ENCODE data around the gene CARD6. TPM values are rescaled to one million over a fixed set of nuclear protein-coding genes. Genes with fewer than 3 reads are reported as not detected.
A peak's percentile ranks its signal among the peaks of the same experiment; 100 is the strongest.

Gene CARD6
- total and polyA plus RNA-seq, 9 of the 15 experiments (the other 6 are each of a cell fraction or from before 2014, with no cell fraction given) = 3.5 to 8.3 (median 5.9) TPM

DNA sequence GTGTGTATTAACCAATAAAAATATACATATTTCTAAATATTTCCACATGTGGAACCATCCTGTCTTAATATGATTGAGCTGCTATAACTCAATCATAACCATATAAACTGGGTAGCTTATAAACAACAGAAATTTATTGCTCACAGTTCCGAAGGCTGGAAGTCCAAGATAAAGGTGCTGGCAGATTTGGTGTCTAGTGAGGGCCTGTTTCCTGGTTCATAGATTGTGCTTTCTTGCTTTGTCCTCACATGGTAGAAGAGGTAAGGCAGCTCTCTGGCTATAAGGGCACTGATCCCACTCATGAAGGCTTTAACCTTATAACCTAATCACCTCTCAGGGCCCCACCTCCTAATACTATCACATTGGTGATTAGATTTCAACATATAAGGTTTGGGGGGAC lies 29.0 kb upstream of the CARD6 start:
- H3K4me3 ChIP-seq = no peak overlapping the region
- H3K4me1 ChIP-seq (replicated peaks in 1 of 2; ENCODE audit: control insufficient read depth in 2 of 2, insufficient read depth in 2 of 2, low read length in 2 of 2) = peaks cover 13 to 16% of the 10 kb centered on the region in 2 experiments
- ATAC-seq (peak; percentile 63), DNase-seq (ENCODE audit: extremely low read depth in 1 of 4, low spot score in 3 of 4) (peak in 1 of 4 experiments; percentile 48), FAIRE-seq (peak; percentile 65)
- WGBS (ENCODE audit: insufficient coverage, low coverage, missing lambda C conversion rate) = 4% methylated on average over 1 of the region's 1 CpG
- BruUV-seq (replicated peaks) = no TSS peak
- H3K27ac ChIP-seq (ENCODE audit: extremely low read depth, low read depth, low read length) = peak overlapping the region; percentile 15; the same call in 1 of the 3 replicates
- no peaks in the 10 kb centered on the region for H3K79me2 ChIP-seq (ENCODE audit: control insufficient read depth, insufficient read depth, low read length)
- H3K36me3 ChIP-seq (ENCODE audit: control insufficient read depth, insufficient read depth, low read length) = no peaks in the 10 kb centered on the region
- H3K27me3 ChIP-seq (ENCODE audit: control insufficient read depth in 2 of 2, insufficient read depth in 2 of 2, low read length in 2 of 2) = no peaks in the 10 kb centered on the region
- no peaks in the 10 kb centered on the region for H3K9me3 ChIP-seq (replicated peaks; ENCODE audit: control insufficient read depth, insufficient read depth, low read depth, low read length)
- H2AFZ ChIP-seq (ENCODE audit: low read depth, low read length) = peak overlapping the region; percentile 2; the same call in 1 of the 2 replicates
- intact Hi-C loops (cut with micrococcal nuclease) (no loop called here), in situ Hi-C loops (cut with MboI) (no loop called here)
- H3K4me2 ChIP-seq (ENCODE audit: insufficient read depth, low read length) = no peak overlapping the region
- CTCF ChIA-PET (ENCODE audit: low intra/inter-chr PET ratio) = no interaction called here
- no peaks in the 10 kb centered on the region for H3K9me1 ChIP-seq (ENCODE audit: control insufficient read depth, insufficient read depth, low read length)
- no peak for TF ChIP-seq SP2 (IDR thresholded peaks at IDR 0.05; ENCODE audit: extremely low read depth, low read depth, low read length, poor library complexity, severe bottlenecking)
- TF ChIP-seq CBFA2T3 (IDR thresholded peaks at IDR 0.05) = peak; percentile 79
- TF ChIP-seq, protein P1, sequence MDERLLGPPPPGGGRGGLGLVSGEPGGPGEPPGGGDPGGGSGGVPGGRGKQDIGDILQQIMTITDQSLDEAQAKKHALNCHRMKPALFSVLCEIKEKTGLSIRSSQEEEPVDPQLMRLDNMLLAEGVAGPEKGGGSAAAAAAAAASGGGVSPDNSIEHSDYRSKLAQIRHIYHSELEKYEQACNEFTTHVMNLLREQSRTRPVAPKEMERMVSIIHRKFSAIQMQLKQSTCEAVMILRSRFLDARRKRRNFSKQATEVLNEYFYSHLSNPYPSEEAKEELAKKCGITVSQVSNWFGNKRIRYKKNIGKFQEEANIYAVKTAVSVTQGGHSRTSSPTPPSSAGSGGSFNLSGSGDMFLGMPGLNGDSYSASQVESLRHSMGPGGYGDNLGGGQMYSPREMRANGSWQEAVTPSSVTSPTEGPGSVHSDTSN (CRISPR knock-in tag; IDR thresholded peaks at IDR 0.05; ENCODE audit: low read depth) = no peak
- TF ChIP-seq, protein P1 (tag; conservative IDR thresholded peaks at IDR 0.05; ENCODE audit: low read depth) = peak; percentile 60
- TF ChIP-seq KDM1A (IDR thresholded peaks at IDR 0.05) = peak in 1 of 2 experiments; percentile 41; a peak in 1 of 4 replicates
- peak; percentile 60 for TF ChIP-seq ARID1B (IDR thresholded peaks at IDR 0.05)
- TF ChIP-seq FUS (optimal IDR thresholded peaks at IDR 0.05; ENCODE audit: low read depth, low read length) = no peak
- TF ChIP-seq CBFA2T2 (conservative IDR thresholded peaks at IDR 0.05) = peak; percentile 33
- TF ChIP-seq OTX1 (CRISPR knock-in tag; IDR thresholded peaks at IDR 0.05) = no peak
- no peak for TF ChIP-seq PTRF (tag; IDR thresholded peaks at IDR 0.05)
- TF ChIP-seq GTF2F1 (IDR thresholded peaks at IDR 0.05; ENCODE audit: low read depth, low read length) = no peak
- no peak for TF ChIP-seq JUNB (CRISPR knock-in tag; conservative IDR thresholded peaks at IDR 0.05)
- TF ChIP-seq MEIS2 (IDR thresholded peaks at IDR 0.05; ENCODE audit: partially characterized antibody) = peak; percentile 61
- TF ChIP-seq ZNF431 (CRISPR knock-in tag; IDR thresholded peaks at IDR 0.05) = no peak
- TF ChIP-seq ZNF12 (CRISPR knock-in tag; IDR thresholded peaks at IDR 0.05) = no peak
- TF ChIP-seq ZNF143 (CRISPR knock-in tag; IDR thresholded peaks at IDR 0.05) = no peak
- TF ChIP-seq NFIX (CRISPR knock-in tag; IDR thresholded peaks at IDR 0.05; ENCODE audit: low read depth) = no peak
- peak; percentile 29; the same call in 1 of the 2 replicates for TF ChIP-seq TAL1 (IDR thresholded peaks at IDR 0.05)
- TF ChIP-seq TCF3 (CRISPR knock-in tag; IDR thresholded peaks at IDR 0.05) = peak; percentile 45
- no peaks in the 10 kb centered on the region for H4K20me1 ChIP-seq (replicated peaks; ENCODE audit: control insufficient read depth, insufficient read depth, low read length)
- POLR2A ChIA-PET = interaction anchor here (2.1 to 8.3 kb wide), 4 partner anchors 9 to 21 kb away, joined by 8 to 88 read pairs (median 20); partner anchors contain the start of gene RPL37
- H3K9ac ChIP-seq (ENCODE audit: insufficient read depth in 1 of 2, low read depth in 2 of 2, low read length in 2 of 2) = no peak overlapping the region
